Memory B cell (primary cell): Measurements from ENCODE around the gene UTRN.
A peak's percentile ranks its signal among the peaks of the same experiment; 100 is the strongest.

Experiments used
- ATAC-seq: fragments of 150-1000 bp; cut with Tn5 transposase; 2 replicates; pipeline ENCODE4 v1.10.0; 2021; ENCODE audit warnings: low read depth, mild to moderate bottlenecking, moderate library complexity
- DNase-seq, 2 donors: peaks; one replicate each; pipeline ENCODE4 v3.0.0; 2022; ENCODE audit warnings: low spot score in 2 of 2
- H3K27ac Mint-ChIP-seq: one replicate; pipeline ENCODE4 v1.8.0; 2022; ENCODE audit warnings: mild to moderate bottlenecking, moderate library complexity, mixed read lengths
- H3K27me3 Mint-ChIP-seq: one replicate; pipeline ENCODE4 v1.8.0; 2022; ENCODE audit warnings: mixed read lengths
- H3K36me3 Mint-ChIP-seq: one replicate; pipeline ENCODE4 v1.8.0; 2022; ENCODE audit warnings: mild to moderate bottlenecking, mixed read lengths
- H3K4me1 Mint-ChIP-seq: one replicate; pipeline ENCODE4 v1.8.0; 2022; ENCODE audit warnings: mixed read lengths
- H3K4me3 Mint-ChIP-seq: one replicate; pipeline ENCODE4 v1.8.0; 2022; ENCODE audit warnings: mild to moderate bottlenecking, moderate library complexity, mixed read lengths
- H3K9me3 Mint-ChIP-seq: one replicate; pipeline ENCODE4 v1.8.0; 2022; ENCODE audit warnings: mixed read lengths

The UTRN gene

GRCh38 chr6:144292372-144292771 is 7.2 kb downstream of the UTRN start:
- peaks cover 4% of the 10 kb centered on the region for H3K36me3 Mint-ChIP-seq
- H3K4me1 Mint-ChIP-seq = no peaks in the 10 kb centered on the region
- ATAC-seq (no peak), DNase-seq (no peak)
- H3K27ac Mint-ChIP-seq = no peak overlapping the region
- no peak overlapping the region for H3K4me3 Mint-ChIP-seq
- H3K27me3 Mint-ChIP-seq = peaks cover 3% of the 10 kb centered on the region
- peaks cover 2% of the 10 kb centered on the region for H3K9me3 Mint-ChIP-seq

GRCh38 chr6:144294016-144294415 is 8.9 kb downstream of the UTRN start:
- H3K27me3 Mint-ChIP-seq = peaks cover 2% of the 10 kb centered on the region
- H3K36me3 Mint-ChIP-seq = peaks cover 4% of the 10 kb centered on the region
- H3K4me1 Mint-ChIP-seq = no peaks in the 10 kb centered on the region
- DNase-seq = no peak
- H3K27ac Mint-ChIP-seq = no peak overlapping the region
- peaks cover 2% of the 10 kb centered on the region for H3K9me3 Mint-ChIP-seq
- H3K4me3 Mint-ChIP-seq = no peak overlapping the region
- ATAC-seq = no peak

- Mint-ChIP-seq H3K4me3 (no peak overlapping the region), H3K27ac (no peak overlapping the region), H3K4me1 (no peaks in the 10 kb centered on the region), H3K27me3 (no peaks in the 10 kb centered on the region), H3K36me3 (peaks cover 4% of the 10 kb centered on the region), H3K9me3 (peaks cover 2% of the 10 kb centered on the region)
- no peak for ATAC-seq
- DNase-seq = no peak
Observed at GRCh38 chr6:144295211-144295610, 10.1 kb downstream of the UTRN start.

GRCh38 chr6:144295981-144296767 is 11.0 kb downstream of the UTRN start:
- Mint-ChIP-seq H3K4me1 (no peaks in the 10 kb centered on the region), H3K36me3 (peaks cover 4% of the 10 kb centered on the region), H3K4me3 (no peak overlapping the region), H3K9me3 (peaks cover 2% of the 10 kb centered on the region), H3K27me3 (no peaks in the 10 kb centered on the region), H3K27ac (no peak overlapping the region)
- ATAC-seq (no peak), DNase-seq (no peak)

- DNase-seq (no peak), ATAC-seq (no peak)
- Mint-ChIP-seq H3K27ac (no peak overlapping the region), H3K9me3 (peaks cover 2% of the 10 kb centered on the region), H3K4me1 (no peaks in the 10 kb centered on the region), H3K4me3 (no peak overlapping the region), H3K27me3 (peaks cover 1% of the 10 kb centered on the region), H3K36me3 (peaks cover 5% of the 10 kb centered on the region)
Observed at GRCh38 chr6:144296973-144297372, 11.8 kb downstream of the UTRN start.

- Mint-ChIP-seq H3K4me1 (no peaks in the 10 kb centered on the region), H3K27ac (no peak overlapping the region), H3K36me3 (peaks cover 5% of the 10 kb centered on the region), H3K9me3 (peaks cover 2% of the 10 kb centered on the region), H3K27me3 (peaks cover 3% of the 10 kb centered on the region), H3K4me3 (no peak overlapping the region)
- ATAC-seq = no peak
- DNase-seq = no peak
Observed at GRCh38 chr6:144297511-144298100, 12.5 kb downstream of the UTRN start.

- Mint-ChIP-seq H3K4me1 (no peaks in the 10 kb centered on the region), H3K36me3 (peaks cover 5% of the 10 kb centered on the region), H3K4me3 (no peak overlapping the region), H3K27me3 (peaks cover 7% of the 10 kb centered on the region), H3K9me3 (peaks cover 2% of the 10 kb centered on the region), H3K27ac (no peak overlapping the region)
- DNase-seq = no peak
- ATAC-seq = no peak
Observed at GRCh38 chr6:144298194-144298593, 13.1 kb downstream of the UTRN start.

- Mint-ChIP-seq H3K27me3 (peaks cover 7% of the 10 kb centered on the region), H3K9me3 (peaks cover 2% of the 10 kb centered on the region), H3K36me3 (peaks cover 5% of the 10 kb centered on the region), H3K4me1 (no peaks in the 10 kb centered on the region), H3K4me3 (no peak overlapping the region), H3K27ac (no peak overlapping the region)
- ATAC-seq = no peak
- no peak for DNase-seq
Observed at GRCh38 chr6:144298916-144299315, 13.8 kb downstream of the UTRN start.

GRCh38 chr6:144302701-144303372 is 17.7 kb downstream of the UTRN start:
- peaks cover 11% of the 10 kb centered on the region for H3K27me3 Mint-ChIP-seq
- H3K4me1 Mint-ChIP-seq = peaks cover 6% of the 10 kb centered on the region
- ATAC-seq = no peak

GRCh38 chr6:144304223-144304848 is 19.2 kb downstream of the UTRN start:
- Mint-ChIP-seq H3K4me1 (peaks cover 6% of the 10 kb centered on the region), H3K9me3 (no peaks in the 10 kb centered on the region), H3K36me3 (peaks cover 4% of the 10 kb centered on the region), H3K4me3 (no peak overlapping the region), H3K27me3 (peaks cover 19% of the 10 kb centered on the region), H3K27ac (no peak overlapping the region)
- ATAC-seq (no peak), DNase-seq (no peak)

More at GRCh38 chr6:144302701-144303372, 17.7 kb downstream of the UTRN start:
- Mint-ChIP-seq H3K4me3 (no peak overlapping the region), H3K9me3 (no peaks in the 10 kb centered on the region), H3K27ac (no peak overlapping the region), H3K36me3 (peaks cover 4% of the 10 kb centered on the region)
- DNase-seq = no peak

GRCh38 chr6:144305567-144305966 is 20.4 kb downstream of the UTRN start:
- no peak overlapping the region for H3K4me3 Mint-ChIP-seq
- no peak for ATAC-seq

GRCh38 chr6:144305985-144306384 is 20.9 kb downstream of the UTRN start:
- DNase-seq = no peak
- Mint-ChIP-seq H3K36me3 (peaks cover 4% of the 10 kb centered on the region), H3K27me3 (peaks cover 23% of the 10 kb centered on the region), H3K4me3 (no peak overlapping the region), H3K27ac (no peak overlapping the region), H3K4me1 (peaks cover 10% of the 10 kb centered on the region), H3K9me3 (no peaks in the 10 kb centered on the region)
- ATAC-seq = no peak

More at GRCh38 chr6:144305567-144305966, 20.4 kb downstream of the UTRN start:
- peaks cover 23% of the 10 kb centered on the region for H3K27me3 Mint-ChIP-seq
- no peak for DNase-seq
- H3K4me1 Mint-ChIP-seq = peaks cover 6% of the 10 kb centered on the region
- H3K9me3 Mint-ChIP-seq = no peaks in the 10 kb centered on the region
- no peak overlapping the region for H3K27ac Mint-ChIP-seq
- H3K36me3 Mint-ChIP-seq = peaks cover 4% of the 10 kb centered on the region

- no peak for DNase-seq
- peaks cover 18% of the 10 kb centered on the region for H3K27me3 Mint-ChIP-seq
- ATAC-seq = no peak
- no peak overlapping the region for H3K27ac Mint-ChIP-seq
- H3K4me1 Mint-ChIP-seq = peaks cover 16% of the 10 kb centered on the region
- H3K4me3 Mint-ChIP-seq = no peak overlapping the region
- peaks cover 2% of the 10 kb centered on the region for H3K36me3 Mint-ChIP-seq
- no peaks in the 10 kb centered on the region for H3K9me3 Mint-ChIP-seq
Observed at GRCh38 chr6:144307880-144308279, 22.7 kb downstream of the UTRN start.

GRCh38 chr6:144310765-144311164 is 25.6 kb downstream of the UTRN start:
- Mint-ChIP-seq H3K4me3 (peak overlapping the region; percentile 68), H3K36me3 (peaks cover 2% of the 10 kb centered on the region), H3K9me3 (no peaks in the 10 kb centered on the region), H3K27me3 (peaks cover 12% of the 10 kb centered on the region), H3K4me1 (peaks cover 16% of the 10 kb centered on the region), H3K27ac (no peak overlapping the region)
- DNase-seq (no peak), ATAC-seq (no peak)
